ENCODE data around the gene FBXO42. TPM values are rescaled to one million over a fixed set of nuclear protein-coding genes. Genes with fewer than 3 reads are reported as not detected.

FBXO42 gene
- total and polyA plus RNA-seq, 9 of the 15 experiments (the other 6 are each of a cell fraction or from before 2014, with no cell fraction given) = 7.2 to 24.8 (median 17.4) TPM

DNA sequence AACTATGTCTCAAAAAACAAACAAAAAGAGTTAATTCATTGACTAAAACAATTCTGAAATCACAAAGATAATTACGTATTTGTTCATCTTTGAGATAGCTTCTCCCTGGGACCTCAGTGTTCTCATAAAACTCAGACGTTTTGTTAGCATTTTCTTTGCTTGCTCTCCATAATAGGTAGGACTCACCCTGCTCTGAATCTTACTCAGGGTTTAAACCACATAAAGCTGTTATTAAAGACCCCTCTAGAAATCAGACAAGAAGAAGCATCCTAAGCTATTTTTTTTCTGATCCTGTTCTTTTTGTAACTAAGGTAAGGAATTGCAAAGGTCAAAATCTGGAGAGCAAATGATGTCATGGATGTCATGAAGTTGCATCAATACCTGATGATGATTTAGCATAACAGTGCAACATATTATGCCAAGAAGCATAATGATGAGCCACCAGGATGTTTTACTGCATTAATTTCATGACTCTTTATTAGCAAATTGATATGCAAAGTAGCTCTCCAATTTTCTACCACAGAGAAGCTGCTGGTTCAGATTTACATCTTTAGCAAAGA is 2.4 kb downstream of the FBXO42 start (continued):
- no peak for TF ChIP-seq MYNN (IDR thresholded peaks at IDR 0.05)
- no peak for TF ChIP-seq MYNN (CRISPR knock-in tag; IDR thresholded peaks at IDR 0.05)
- no peak for TF ChIP-seq PML (IDR thresholded peaks at IDR 0.05; ENCODE audit: low read length)
- TF ChIP-seq JUND (IDR thresholded peaks at IDR 0.05; ENCODE audit: borderline replicate concordance, low read depth, low read length) = peak; percentile 83
- peak; percentile 68; the same call in 2 of the 3 replicates for TF ChIP-seq JUND (tag; IDR thresholded peaks at IDR 0.05; ENCODE audit: borderline replicate concordance, low read depth, low read length)
- TF ChIP-seq MCM2 (IDR thresholded peaks at IDR 0.05; ENCODE audit: low read depth) = no peak
- peak in 1 of 2 experiments; percentile 39; a peak in 2 of 4 replicates for TF ChIP-seq TRIM24 (IDR thresholded peaks at IDR 0.05)
- TF ChIP-seq PYGO2 (tag; IDR thresholded peaks at IDR 0.05) = no peak
- TF ChIP-seq ZNF316 (IDR thresholded peaks at IDR 0.05) = peak; percentile 71; the same call in 1 of the 2 replicates
- no peak for TF ChIP-seq SLC30A9 (CRISPR knock-in tag; IDR thresholded peaks at IDR 0.05)
- no peak for TF ChIP-seq TRIM28 (IDR thresholded peaks at IDR 0.05)
- TF ChIP-seq, protein P1, sequence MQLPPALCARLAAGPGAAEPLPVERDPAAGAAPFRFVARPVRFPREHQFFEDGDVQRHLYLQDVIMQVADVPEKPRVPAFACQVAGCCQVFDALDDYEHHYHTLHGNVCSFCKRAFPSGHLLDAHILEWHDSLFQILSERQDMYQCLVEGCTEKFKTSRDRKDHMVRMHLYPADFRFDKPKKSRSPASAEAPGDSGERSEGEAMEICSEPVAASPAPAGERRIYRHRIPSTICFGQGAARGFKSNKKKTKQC (CRISPR knock-in tag; IDR thresholded peaks at IDR 0.05) = no peak
- TF ChIP-seq POLR3G (IDR thresholded peaks at IDR 0.05; ENCODE audit: extremely low read depth, insufficient read length, insufficient replicate concordance) = no peak
- TF ChIP-seq TOE1 (IDR thresholded peaks at IDR 0.05; ENCODE audit: borderline replicate concordance) = no peak
- no peak for TF ChIP-seq TOE1 (CRISPR knock-in tag; IDR thresholded peaks at IDR 0.05; ENCODE audit: borderline replicate concordance, low read depth)
- TF ChIP-seq ZNF75A (CRISPR knock-in tag; IDR thresholded peaks at IDR 0.05) = no peak
- TF ChIP-seq MAFG (tag; conservative IDR thresholded peaks at IDR 0.05) = peak; percentile 47
- TF ChIP-seq HOXB6 (CRISPR knock-in tag; IDR thresholded peaks at IDR 0.05; ENCODE audit: borderline replicate concordance) = no peak
- TF ChIP-seq, protein P2, sequence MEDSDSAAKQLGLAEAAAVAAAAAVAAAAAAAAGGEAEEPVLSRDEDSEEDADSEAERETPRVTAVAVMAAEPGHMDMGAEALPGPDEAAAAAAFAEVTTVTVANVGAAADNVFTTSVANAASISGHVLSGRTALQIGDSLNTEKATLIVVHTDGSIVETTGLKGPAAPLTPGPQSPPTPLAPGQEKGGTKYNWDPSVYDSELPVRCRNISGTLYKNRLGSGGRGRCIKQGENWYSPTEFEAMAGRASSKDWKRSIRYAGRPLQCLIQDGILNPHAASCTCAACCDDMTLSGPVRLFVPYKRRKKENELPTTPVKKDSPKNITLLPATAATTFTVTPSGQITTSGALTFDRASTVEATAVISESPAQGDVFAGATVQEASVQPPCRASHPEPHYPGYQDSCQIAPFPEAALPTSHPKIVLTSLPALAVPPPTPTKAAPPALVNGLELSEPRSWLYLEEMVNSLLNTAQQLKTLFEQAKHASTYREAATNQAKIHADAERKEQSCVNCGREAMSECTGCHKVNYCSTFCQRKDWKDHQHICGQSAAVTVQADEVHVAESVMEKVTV (CRISPR knock-in tag; IDR thresholded peaks at IDR 0.05) = no peak
- TF ChIP-seq ESRRA (IDR thresholded peaks at IDR 0.05; ENCODE audit: borderline replicate concordance, low read depth) = peak; percentile 30; the same call in 1 of the 2 replicates
- TF ChIP-seq, protein P3, sequence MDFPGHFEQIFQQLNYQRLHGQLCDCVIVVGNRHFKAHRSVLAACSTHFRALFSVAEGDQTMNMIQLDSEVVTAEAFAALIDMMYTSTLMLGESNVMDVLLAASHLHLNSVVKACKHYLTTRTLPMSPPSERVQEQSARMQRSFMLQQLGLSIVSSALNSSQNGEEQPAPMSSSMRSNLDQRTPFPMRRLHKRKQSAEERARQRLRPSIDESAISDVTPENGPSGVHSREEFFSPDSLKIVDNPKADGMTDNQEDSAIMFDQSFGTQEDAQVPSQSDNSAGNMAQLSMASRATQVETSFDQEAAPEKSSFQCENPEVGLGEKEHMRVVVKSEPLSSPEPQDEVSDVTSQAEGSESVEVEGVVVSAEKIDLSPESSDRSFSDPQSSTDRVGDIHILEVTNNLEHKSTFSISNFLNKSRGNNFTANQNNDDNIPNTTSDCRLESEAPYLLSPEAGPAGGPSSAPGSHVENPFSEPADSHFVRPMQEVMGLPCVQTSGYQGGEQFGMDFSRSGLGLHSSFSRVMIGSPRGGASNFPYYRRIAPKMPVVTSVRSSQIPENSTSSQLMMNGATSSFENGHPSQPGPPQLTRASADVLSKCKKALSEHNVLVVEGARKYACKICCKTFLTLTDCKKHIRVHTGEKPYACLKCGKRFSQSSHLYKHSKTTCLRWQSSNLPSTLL (IDR thresholded peaks at IDR 0.05) = no peak
- TF ChIP-seq MAFK (IDR thresholded peaks at IDR 0.05; ENCODE audit: low read length) = peak; percentile 62
- no peak for TF ChIP-seq SAFB2 (IDR thresholded peaks at IDR 0.05; ENCODE audit: borderline replicate concordance, low read depth, low read length, severe bottlenecking)
- no peak for TF ChIP-seq ZNF274 (IDR thresholded peaks at IDR 0.05; ENCODE audit: borderline replicate concordance, low read depth, low read length)
- peak; percentile 24; the same call in 1 of the 2 replicates for TF ChIP-seq MYC (IDR thresholded peaks at IDR 0.05; ENCODE audit: low read depth, low read length)
- TF ChIP-seq MYC (CRISPR knock-in tag; IDR thresholded peaks at IDR 0.05; ENCODE audit: borderline replicate concordance, low read depth) = no peak
- TF ChIP-seq ZNF766 (CRISPR knock-in tag; conservative IDR thresholded peaks at IDR 0.05) = no peak

Measured in K562 (cell line).